Choroid plexus epithelial cell (primary cell): Measurements from ENCODE around the gene CDK5R2.

Experiments used
- DNase-seq: peaks from one replicate; pipeline ENCODE4 v3.0.0-alpha.2; 2010; ENCODE audit warnings: low read depth
- H3K4me3 ChIP-seq: 2 replicates; pipeline ENCODE4 v1.5.1; 2011; ENCODE audit warnings: low read depth, mild to moderate bottlenecking, control low read depth, low read length, moderate library complexity
- TF ChIP-seq, protein P1 (sequence below): conservative IDR thresholded peaks from 2 replicates; pipeline ENCODE4 v1.5.1; 2011; ENCODE audit warnings: low read depth, mild to moderate bottlenecking, control low read depth, inconsistent platforms, low read length, moderate library complexity

The CDK5R2 gene

GRCh38 chr2:218962859-218963492, 3.5 kb downstream of the CDK5R2 start:
- TF ChIP-seq, protein P1, sequence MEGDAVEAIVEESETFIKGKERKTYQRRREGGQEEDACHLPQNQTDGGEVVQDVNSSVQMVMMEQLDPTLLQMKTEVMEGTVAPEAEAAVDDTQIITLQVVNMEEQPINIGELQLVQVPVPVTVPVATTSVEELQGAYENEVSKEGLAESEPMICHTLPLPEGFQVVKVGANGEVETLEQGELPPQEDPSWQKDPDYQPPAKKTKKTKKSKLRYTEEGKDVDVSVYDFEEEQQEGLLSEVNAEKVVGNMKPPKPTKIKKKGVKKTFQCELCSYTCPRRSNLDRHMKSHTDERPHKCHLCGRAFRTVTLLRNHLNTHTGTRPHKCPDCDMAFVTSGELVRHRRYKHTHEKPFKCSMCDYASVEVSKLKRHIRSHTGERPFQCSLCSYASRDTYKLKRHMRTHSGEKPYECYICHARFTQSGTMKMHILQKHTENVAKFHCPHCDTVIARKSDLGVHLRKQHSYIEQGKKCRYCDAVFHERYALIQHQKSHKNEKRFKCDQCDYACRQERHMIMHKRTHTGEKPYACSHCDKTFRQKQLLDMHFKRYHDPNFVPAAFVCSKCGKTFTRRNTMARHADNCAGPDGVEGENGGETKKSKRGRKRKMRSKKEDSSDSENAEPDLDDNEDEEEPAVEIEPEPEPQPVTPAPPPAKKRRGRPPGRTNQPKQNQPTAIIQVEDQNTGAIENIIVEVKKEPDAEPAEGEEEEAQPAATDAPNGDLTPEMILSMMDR: no peak
- H3K4me3 ChIP-seq: peak overlapping the region; percentile 17
- DNase-seq: peak; percentile 61

- no peak overlapping the region for H3K4me3 ChIP-seq
- TF ChIP-seq, protein P1: no peak
- DNase-seq: no peak
These were observed 4.1 kb downstream of the CDK5R2 start for GRCh38 chr2:218963601-218964000.

GRCh38 chr2:218964041-218964771, 4.7 kb downstream of the CDK5R2 start:
- peak; percentile 70 for DNase-seq
- TF ChIP-seq, protein P1: no peak
- H3K4me3 ChIP-seq: no peak overlapping the region

GRCh38 chr2:218970894-218971293, 11.4 kb downstream of the CDK5R2 start:
- TF ChIP-seq, protein P1: no peak
- no peak for DNase-seq

GRCh38 chr2:218975060-218975777, 15.8 kb downstream of the CDK5R2 start:
- TF ChIP-seq, protein P1: no peak
- no peak for DNase-seq
- no peak overlapping the region for H3K4me3 ChIP-seq

More at GRCh38 chr2:218970894-218971293, 11.4 kb downstream of the CDK5R2 start:
- no peak overlapping the region for H3K4me3 ChIP-seq

DNA sequence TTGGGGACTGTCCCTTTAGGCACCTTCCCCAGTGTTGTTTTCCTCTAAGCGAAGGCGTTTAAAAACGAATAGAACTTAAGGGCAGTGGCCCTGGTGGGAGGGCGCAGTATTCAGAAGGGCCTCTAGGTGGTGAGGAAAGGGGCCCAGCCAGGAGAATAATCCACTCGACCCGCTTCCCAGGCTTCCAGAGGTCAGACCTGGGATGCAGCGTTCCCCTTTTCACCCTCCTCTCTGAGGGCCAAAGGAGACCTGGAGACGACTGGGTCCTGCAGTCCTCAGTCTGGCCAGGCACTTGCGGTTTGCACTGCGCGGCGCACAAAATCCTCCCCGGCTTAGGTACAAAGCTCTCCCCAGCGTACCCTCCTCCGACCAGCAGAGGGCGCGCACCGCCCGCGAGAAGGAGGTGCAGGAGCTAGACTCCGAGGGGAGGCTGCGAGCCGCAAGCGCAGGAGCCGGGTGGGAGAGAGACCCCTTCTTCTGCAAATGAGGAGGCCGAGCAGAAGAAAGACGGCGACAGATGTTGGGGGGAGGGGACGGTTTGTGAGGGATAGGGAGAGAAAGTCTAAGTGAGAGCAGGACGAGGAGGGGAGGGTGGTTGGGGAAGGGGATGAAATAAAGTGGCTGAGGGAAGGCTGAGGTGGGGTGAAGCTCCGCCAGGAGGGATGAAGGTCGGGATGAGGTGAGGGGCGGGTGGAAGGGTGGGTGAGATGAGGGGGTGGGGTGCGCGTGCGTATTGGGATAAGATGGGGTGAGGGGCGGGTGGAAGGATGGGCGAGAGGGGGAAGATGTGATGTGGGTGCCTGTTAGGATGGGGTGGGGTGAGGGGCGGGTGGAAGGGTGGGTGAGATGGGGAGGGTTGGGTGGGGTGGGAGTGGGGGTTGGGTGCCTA, 20.6 kb downstream of the CDK5R2 start:
- H3K4me3 ChIP-seq: peak overlapping the region; percentile 37
- peak; percentile 82 for DNase-seq
- TF ChIP-seq, protein P1: peak; percentile 83
